GM12874 (cell line): Measurements from ENCODE around the gene MARCHF5.
A peak's percentile ranks its signal among the peaks of the same experiment; 100 is the strongest.

Experiments
- CTCF ChIP-seq: IDR thresholded peaks from 2 replicates; pipeline ENCODE4 v1.5.1; 2011; ENCODE audit warnings: low read depth, mild to moderate bottlenecking, control low read depth, low read length, moderate library complexity; ENCODE audit not compliant: insufficient read depth

Gene MARCHF5

GRCh38 chr10:92290076-92290836 is 711 bp upstream of the MARCHF5 start:
- no peak for TF ChIP-seq CTCF

DNA sequence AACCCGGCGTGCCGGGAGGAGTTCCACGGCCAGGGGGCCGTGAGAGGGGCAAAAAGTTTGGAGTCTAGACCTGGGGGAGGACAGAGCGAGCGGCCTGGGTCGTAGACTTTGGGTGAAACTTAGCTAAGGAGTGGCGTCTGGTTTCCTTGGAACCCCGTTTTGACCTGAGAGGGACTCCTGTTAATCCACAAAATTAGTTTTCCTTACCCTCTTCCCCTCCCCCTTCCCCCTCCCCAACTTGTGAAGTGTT is 574 bp downstream of the MARCHF5 start:
- TF ChIP-seq CTCF: no peak

GRCh38 chr10:92291921-92292845 is 1.2 kb downstream of the MARCHF5 start:
- peak; percentile 55 for TF ChIP-seq CTCF

- TF ChIP-seq CTCF: no peak
These were observed 7.5 kb downstream of the MARCHF5 start for GRCh38 chr10:92298487-92298886.

- no peak for TF ChIP-seq CTCF
These were observed 12.1 kb downstream of the MARCHF5 start for GRCh38 chr10:92303096-92303495.

GRCh38 chr10:92304061-92304460 is 13.1 kb downstream of the MARCHF5 start:
- no peak for TF ChIP-seq CTCF

GRCh38 chr10:92305133-92306072 is 14.4 kb downstream of the MARCHF5 start:
- TF ChIP-seq CTCF: no peak
